Activated B cell treated with CpG ODN at 0.5 μM for 24 hours (primary cell): ENCODE measurements around the gene RAB4A. TPM values are rescaled to one million over a fixed set of nuclear protein-coding genes. Genes with fewer than 3 reads are reported as not detected.

Experiments used
- ATAC-seq: fragments of 200-7000 bp; cut with Tn5 transposase; one replicate; pipeline ENCODE4 v1.10.0; 2021; ENCODE audit warnings: low read depth, mild to moderate bottlenecking, moderate library complexity
- CTCF ChIA-PET: fragments of 350-600 bp; sonication (Branson Sonifier 250); formaldehyde crosslinking; loops from one replicate; lab custom pipeline; 2021; ENCODE audit warnings: antibody characterized with exemption; lab: Charles Lee
- POLR2A ChIA-PET: fragments of 350-600 bp; sonication (Branson Sonifier 250); formaldehyde crosslinking; loops from one replicate; lab custom pipeline; 2021; ENCODE audit warnings: antibody characterized with exemption; lab: Charles Lee
- DNase-seq: peaks from one replicate; pipeline ENCODE4 v3.0.0; 2022
- H3K27ac Mint-ChIP-seq: one replicate; pipeline ENCODE4 v1.8.0; 2020; ENCODE audit warnings: mixed read lengths
- H3K27me3 Mint-ChIP-seq: one replicate; pipeline ENCODE4 v1.8.0; 2021; ENCODE audit warnings: mixed read lengths
- H3K36me3 Mint-ChIP-seq: one replicate; pipeline ENCODE4 v1.8.0; 2021; ENCODE audit warnings: low read depth, mixed read lengths
- H3K4me1 Mint-ChIP-seq: one replicate; pipeline ENCODE4 v1.8.0; 2021; ENCODE audit warnings: mixed read lengths
- H3K4me3 Mint-ChIP-seq: one replicate; pipeline ENCODE4 v1.8.0; 2020; ENCODE audit warnings: mild to moderate bottlenecking, mixed read lengths
- H3K9me3 Mint-ChIP-seq: one replicate; pipeline ENCODE4 v1.8.0; 2020; ENCODE audit warnings: mixed read lengths
- intact Hi-C: fragments of 100-400 bp; cut with micrococcal nuclease; formaldehyde crosslinking; loops from one replicate; pipeline ENCODE4 v1.15.1; 2024
- total RNA-seq: library from RNA; stranded (reverse); gene quantifications from 2 replicates; pipeline ENCODE4 v1.2.3, GENCODE V29; 2022
- TF ChIP-seq, protein P1 (sequence below): fragments of 200-600 bp; IDR thresholded peaks from one replicate; pipeline ENCODE4 v1.8.0; 2022; ENCODE audit warnings: antibody characterized with exemption, mild to moderate bottlenecking

RAB4A gene
- total RNA-seq, 1 donor from 2014 or later, result 42.3 TPM

- Mint-ChIP-seq H3K36me3 (peaks cover 4% of the 10 kb centered on the region), H3K27ac (no peak overlapping the region), H3K9me3 (no peaks in the 10 kb centered on the region), H3K27me3 (no peaks in the 10 kb centered on the region), H3K4me1 (peaks cover 29% of the 10 kb centered on the region), H3K4me3 (no peak overlapping the region)
- DNase-seq (no peak), ATAC-seq (no peak)
- TF ChIP-seq, protein P1, sequence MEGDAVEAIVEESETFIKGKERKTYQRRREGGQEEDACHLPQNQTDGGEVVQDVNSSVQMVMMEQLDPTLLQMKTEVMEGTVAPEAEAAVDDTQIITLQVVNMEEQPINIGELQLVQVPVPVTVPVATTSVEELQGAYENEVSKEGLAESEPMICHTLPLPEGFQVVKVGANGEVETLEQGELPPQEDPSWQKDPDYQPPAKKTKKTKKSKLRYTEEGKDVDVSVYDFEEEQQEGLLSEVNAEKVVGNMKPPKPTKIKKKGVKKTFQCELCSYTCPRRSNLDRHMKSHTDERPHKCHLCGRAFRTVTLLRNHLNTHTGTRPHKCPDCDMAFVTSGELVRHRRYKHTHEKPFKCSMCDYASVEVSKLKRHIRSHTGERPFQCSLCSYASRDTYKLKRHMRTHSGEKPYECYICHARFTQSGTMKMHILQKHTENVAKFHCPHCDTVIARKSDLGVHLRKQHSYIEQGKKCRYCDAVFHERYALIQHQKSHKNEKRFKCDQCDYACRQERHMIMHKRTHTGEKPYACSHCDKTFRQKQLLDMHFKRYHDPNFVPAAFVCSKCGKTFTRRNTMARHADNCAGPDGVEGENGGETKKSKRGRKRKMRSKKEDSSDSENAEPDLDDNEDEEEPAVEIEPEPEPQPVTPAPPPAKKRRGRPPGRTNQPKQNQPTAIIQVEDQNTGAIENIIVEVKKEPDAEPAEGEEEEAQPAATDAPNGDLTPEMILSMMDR, result no peak
- CTCF ChIA-PET, result no interaction called here
- intact Hi-C loops, result no loop called here
- POLR2A ChIA-PET, result no interaction called here
These were observed 65.4 kb downstream of the RAB4A start for GRCh38 chr1:229336345-229336744.

GRCh38 chr1:229339086-229339485, 68.2 kb downstream of the RAB4A start:
- no peak for ATAC-seq
- DNase-seq, result no peak
- H3K4me3 Mint-ChIP-seq, result no peak overlapping the region
- H3K4me1 Mint-ChIP-seq, result peaks cover 38% of the 10 kb centered on the region
- TF ChIP-seq, protein P1, result no peak
- H3K9me3 Mint-ChIP-seq, result no peaks in the 10 kb centered on the region
- no peaks in the 10 kb centered on the region for H3K27me3 Mint-ChIP-seq
- POLR2A ChIA-PET, result interaction anchor here (0.7 to 1.2 kb wide), 2 partner anchors 141 to 988 kb away, joined by 4 to 5 read pairs; no protein-coding TSS in a partner anchor
- peaks cover 7% of the 10 kb centered on the region for H3K36me3 Mint-ChIP-seq
- intact Hi-C loops, result loop anchor here (2.0 kb wide), 1 partner anchor 14 kb away; no protein-coding TSS in a partner anchor
- CTCF ChIA-PET, result no interaction called here
- H3K27ac Mint-ChIP-seq, result no peak overlapping the region

DNA sequence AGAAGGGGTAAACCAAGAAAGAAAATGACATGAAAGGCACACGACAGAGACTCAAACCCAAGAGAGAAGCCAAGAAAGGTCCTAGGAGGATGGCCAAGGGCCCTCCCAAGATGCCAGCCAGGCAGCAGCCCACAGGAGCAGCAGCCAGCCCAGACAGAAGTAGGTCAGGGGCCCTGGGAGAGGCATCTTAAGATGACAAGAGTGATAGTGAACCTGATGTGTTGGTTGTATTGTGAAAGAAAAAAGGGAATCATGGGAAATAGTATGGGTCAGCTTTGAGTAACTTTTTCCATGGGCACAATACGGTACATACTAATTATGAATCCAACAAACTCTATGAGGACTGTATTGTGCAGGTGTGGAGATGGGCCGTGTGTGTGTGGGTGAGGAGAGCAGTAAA, 68.6 kb downstream of the RAB4A start:
- Mint-ChIP-seq H3K4me3 (peak overlapping the region; percentile 60), H3K9me3 (no peaks in the 10 kb centered on the region), H3K36me3 (peaks cover 7% of the 10 kb centered on the region), H3K4me1 (peaks cover 38% of the 10 kb centered on the region), H3K27ac (no peak overlapping the region), H3K27me3 (peaks cover 2% of the 10 kb centered on the region)
- POLR2A ChIA-PET, result interaction anchor here (1.2 kb wide), 1 partner anchor 140 kb away, joined by 5 read pairs; no protein-coding TSS in a partner anchor
- DNase-seq (no peak), ATAC-seq (no peak)
- intact Hi-C loops, result loop anchor here (2.0 kb wide), 1 partner anchor 15 kb away; no protein-coding TSS in a partner anchor
- CTCF ChIA-PET, result no interaction called here
- TF ChIP-seq, protein P1, result no peak

- ChIA-PET CTCF (no interaction called here), POLR2A (interaction anchor here (3.7 kb wide), 1 partner anchor 140 kb away, joined by 24 read pairs; no protein-coding TSS in a partner anchor)
- H3K4me1 Mint-ChIP-seq, result peaks cover 38% of the 10 kb centered on the region
- H3K9me3 Mint-ChIP-seq, result no peaks in the 10 kb centered on the region
- H3K27me3 Mint-ChIP-seq, result peaks cover 8% of the 10 kb centered on the region
- ATAC-seq, result no peak
- no peak for DNase-seq
- intact Hi-C loops, result loop anchor here (5.0 kb wide), 2 partner anchors 92 to 287 kb away; partner anchors contain the start of genes ACTA1, TAF5L and URB2
- peak overlapping the region; percentile 91 for H3K4me3 Mint-ChIP-seq
- TF ChIP-seq, protein P1, result no peak
- H3K36me3 Mint-ChIP-seq, result peaks cover 4% of the 10 kb centered on the region
- H3K27ac Mint-ChIP-seq, result no peak overlapping the region
These were observed 69.6 kb downstream of the RAB4A start for GRCh38 chr1:229340496-229340895.

DNA sequence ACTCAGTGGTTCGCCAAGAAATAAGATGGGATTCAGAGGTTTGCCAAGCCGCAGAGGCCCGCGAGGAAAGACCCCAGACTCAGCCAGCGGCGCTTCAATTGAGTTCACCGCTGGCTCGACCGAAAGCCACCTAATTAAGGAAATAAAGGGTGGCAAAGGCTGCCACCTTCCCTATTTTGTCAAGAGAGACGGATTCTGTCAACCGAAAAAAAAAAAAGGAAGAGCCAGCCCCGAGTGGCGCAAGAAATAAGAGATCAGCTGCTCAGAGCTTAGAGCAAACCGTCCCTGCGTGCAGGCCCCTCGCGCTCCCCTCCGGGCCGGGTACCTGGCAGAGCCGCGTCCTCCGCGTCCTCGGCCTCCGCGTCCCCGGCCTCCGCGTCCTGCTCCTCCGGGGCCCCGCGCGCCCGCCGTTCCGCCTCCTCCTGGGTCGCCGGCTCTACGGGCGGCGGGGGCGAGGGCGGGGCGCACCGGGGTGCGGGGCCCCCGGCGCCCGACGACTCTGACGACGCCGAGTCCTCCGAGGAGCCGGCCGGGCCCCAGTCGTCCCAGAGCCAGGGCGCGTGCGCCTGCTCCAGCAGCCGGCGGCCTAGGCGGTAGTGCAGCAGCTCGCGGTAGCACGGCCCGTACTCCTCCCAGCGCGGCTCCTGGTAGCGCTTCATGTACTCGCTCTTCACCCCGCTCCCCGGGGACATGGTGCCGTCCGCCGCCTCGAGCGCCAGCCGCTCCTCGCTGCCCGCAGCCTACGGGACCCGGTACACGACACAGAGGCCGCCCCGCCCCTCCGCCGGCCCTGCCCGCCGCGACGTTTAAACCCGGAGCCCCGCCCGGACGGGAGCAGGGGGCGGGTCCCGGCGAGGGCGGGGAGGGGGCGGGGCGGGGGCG, 71.1 kb downstream of the RAB4A start:
- Mint-ChIP-seq H3K9me3 (no peaks in the 10 kb centered on the region), H3K36me3 (peaks cover 4% of the 10 kb centered on the region), H3K27me3 (peaks cover 8% of the 10 kb centered on the region), H3K4me3 (peak overlapping the region; percentile 91), H3K4me1 (peaks cover 38% of the 10 kb centered on the region), H3K27ac (peak overlapping the region; percentile 80)
- peak; percentile 82 for ATAC-seq
- TF ChIP-seq, protein P1, result no peak
- DNase-seq, result peak; percentile 85
- intact Hi-C loops, result loop anchor here (1.0 to 5.0 kb wide), 7 partner anchors 71 to 725 kb away; partner anchors contain the start of genes ABCB10, ACTA1, GALNT2 and NUP133
- CTCF ChIA-PET, result interaction anchor here (0.6 kb wide), 2 partner anchors 111 to 126 kb away, joined by 3 read pairs; no protein-coding TSS in a partner anchor
- POLR2A ChIA-PET, result interaction anchor here (0.6 to 3.7 kb wide), 9 partner anchors 8 to 217 kb away, joined by 3 to 24 read pairs (median 5); partner anchors contain the start of genes ABCB10, NUP133 and RAB4A
